Ovary (tissue), 3 donors: ENCODE measurements around the gene ANAPC10.

Experiments
- CTCF ChIP-seq, 3 donors: fragments of 450-650 bp in 2 of 3; fragments of 200-600 bp in 1 of 3; IDR thresholded peaks; one replicate each; pipeline versions ENCODE4 v1.5.1 to v1.8.0; 2016 to 2022; ENCODE audit warnings: antibody characterized with exemption in 3 of 3, mild to moderate bottlenecking in 1 of 3
- POLR2A ChIP-seq: fragments of 450-650 bp; IDR thresholded peaks from one replicate; pipeline ENCODE4 v1.6.1; 2017; ENCODE audit warnings: antibody characterized with exemption, mild to moderate bottlenecking, moderate library complexity
- donor health status: DM: no; HTN: no; CAD: no.

- TF ChIP-seq POLR2A: no peak
- TF ChIP-seq CTCF (IDR thresholded peaks at IDR 0.05): no peak
These were observed 129.4 kb downstream of the ANAPC10 start for GRCh38 chr4:144968606-144969005.
